HG03460 (cell line): ENCODE data around the gene FMNL2.
A peak's percentile ranks its signal among the peaks of the same experiment; 100 is the strongest.

Experiments
- ATAC-seq: cut with Tn5 transposase; IDR thresholded peaks from one replicate; pipeline ENCODE4 v1.9.1; 2021; ENCODE audit not compliant: unreplicated experiment

The FMNL2 gene

DNA sequence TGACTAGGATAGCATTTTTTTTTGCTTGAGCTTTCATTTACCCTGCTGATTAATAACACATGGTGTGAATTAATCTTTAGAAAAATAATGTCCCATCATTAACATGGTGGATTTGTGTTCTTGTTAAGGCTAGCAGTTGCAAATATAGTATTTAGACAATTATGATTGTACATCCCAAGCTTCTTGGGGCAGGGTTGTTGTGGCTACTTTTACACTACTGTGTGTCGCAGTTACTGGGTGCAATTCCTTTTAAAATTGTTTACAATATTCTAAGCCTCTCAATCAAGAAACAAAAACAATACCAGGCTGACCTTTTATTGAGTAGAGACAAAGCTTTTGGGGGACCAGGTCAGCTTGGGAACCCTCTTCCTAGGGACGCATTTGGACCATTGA lies 2.5 kb downstream of the FMNL2 start:
- ATAC-seq: no peak

DNA sequence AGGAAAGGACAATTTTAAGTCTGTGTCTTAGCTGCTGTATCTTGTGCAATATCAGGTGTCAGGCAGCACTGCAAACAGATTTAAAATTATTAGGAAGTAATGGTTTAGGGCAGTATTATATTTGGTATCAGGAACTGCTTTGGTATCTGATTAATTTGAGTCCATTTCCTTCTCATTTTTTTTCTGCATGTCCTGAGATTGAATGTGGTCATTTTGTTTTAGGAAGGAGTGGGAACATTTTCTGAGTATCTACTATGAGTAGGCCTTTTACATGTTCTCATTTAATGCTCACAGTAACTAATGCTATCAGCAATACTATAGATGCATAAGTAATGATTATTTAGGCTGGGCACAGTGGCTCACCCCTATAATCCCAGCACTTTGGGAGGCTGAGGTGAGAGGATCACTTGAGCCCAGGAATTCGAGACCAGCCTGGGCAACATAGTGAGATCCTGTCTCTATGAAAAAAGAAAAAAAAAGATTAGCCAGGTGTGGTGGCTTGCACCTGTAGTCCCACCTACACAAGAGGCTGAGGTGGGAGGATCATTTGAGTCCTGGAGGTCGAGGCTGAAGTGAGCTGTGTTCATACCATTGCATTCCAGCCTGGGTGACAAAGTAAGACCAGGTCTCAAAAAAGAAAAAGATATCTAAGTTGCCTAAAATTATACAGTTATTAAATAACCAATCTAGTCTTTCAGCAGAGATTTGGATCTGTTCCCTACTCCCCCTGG lies 4.7 kb downstream of the FMNL2 start:
- no peak for ATAC-seq

- ATAC-seq: no peak
Measured at GRCh38 chr2:152342259-152343046, 7.5 kb downstream of the FMNL2 start.

DNA sequence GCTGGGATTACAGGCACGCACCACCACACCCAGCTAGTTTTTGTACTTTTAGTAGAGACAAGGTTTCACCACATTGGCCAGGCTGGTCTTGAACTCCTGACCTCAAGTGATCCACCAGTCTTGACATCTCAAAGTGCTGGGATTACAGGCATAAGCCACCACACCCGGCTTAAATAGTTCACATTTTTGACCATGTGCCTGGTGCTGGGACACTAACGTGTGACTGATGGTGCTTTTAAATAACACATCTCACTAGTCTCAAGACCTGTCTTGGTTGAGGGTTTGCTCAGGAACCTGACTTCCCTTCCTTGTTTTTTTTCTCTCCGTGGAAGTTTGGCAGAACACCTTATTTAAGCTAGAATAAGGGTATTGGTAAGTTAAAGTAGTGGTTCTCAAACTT lies 8.5 kb downstream of the FMNL2 start:
- no peak for ATAC-seq

DNA sequence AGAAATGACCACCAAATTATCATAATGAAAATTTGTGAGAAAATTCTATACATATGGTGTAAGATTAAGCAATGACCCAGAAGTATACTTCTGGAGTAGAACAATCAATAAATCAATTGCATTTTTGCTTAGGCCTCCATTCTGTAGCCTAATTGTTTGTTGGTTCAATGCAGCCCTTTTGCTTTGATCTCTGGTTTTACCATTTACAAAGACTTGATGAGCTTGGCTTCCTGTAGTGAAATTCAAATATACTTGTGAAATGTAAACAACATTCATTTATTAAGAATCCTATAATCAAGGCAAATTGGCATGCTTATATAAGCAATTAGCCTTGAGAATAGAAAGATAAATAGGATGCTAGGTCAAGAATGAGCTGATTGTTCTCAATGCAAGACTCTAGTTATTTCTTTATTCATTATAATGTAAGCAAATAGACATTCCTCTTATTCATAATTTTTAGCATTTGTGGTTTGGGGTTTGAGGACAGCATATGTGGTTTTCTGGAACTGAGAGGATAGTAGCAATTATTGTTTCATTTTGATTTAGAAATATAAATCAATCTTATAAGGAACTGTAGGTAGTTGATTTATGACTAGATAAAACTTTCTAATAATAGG lies 9.7 kb downstream of the FMNL2 start:
- no peak for ATAC-seq

DNA sequence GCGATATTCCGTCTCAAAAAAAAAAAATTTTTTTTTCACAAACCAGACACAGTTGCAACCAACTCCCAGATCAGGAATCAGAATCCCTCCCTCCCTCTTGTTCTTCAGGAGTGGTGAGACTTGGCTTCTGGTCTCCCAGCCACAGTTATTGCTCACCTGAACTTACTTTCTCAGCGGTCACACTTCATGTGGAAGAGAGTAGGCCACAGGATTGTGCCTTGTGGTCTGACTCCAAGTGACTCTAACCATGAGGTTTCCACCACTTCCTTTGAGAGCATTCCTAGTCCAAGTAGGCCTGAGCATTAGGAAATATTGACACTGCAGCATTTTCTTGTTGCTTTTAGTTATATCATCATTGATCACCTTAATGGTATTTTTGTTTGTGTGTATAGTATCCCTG lies 12.1 kb downstream of the FMNL2 start:
- ATAC-seq: no peak

GRCh38 chr2:152348388-152348787 lies 13.4 kb downstream of the FMNL2 start:
- no peak for ATAC-seq

- ATAC-seq: no peak
Measured at GRCh38 chr2:152349416-152349815, 14.4 kb downstream of the FMNL2 start.

DNA sequence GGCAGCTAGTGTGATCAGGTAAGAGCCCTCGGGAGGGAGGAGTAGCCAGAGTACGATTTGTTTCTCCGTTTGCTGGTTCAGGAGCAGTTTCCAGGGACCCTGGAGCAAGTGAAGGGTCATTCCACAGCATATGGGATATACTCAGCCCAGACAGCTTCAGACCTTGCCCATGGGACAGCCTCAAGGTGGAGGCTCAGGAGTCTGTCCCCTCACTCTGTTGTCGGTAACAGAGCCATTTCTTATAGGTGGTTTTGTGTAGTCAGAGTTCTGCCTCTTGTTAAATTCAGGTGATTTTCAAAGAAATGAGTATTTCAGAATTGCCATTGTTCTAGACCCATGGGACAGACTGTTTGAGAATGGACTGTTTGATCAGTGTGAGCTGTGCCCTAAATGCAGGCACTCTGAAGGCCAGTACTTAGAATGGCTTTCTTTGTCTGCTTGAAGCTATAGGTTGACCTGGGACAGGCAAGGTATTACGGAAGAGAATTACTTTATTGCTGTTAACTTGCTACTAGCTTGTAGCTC lies 15.2 kb downstream of the FMNL2 start:
- ATAC-seq: no peak

DNA sequence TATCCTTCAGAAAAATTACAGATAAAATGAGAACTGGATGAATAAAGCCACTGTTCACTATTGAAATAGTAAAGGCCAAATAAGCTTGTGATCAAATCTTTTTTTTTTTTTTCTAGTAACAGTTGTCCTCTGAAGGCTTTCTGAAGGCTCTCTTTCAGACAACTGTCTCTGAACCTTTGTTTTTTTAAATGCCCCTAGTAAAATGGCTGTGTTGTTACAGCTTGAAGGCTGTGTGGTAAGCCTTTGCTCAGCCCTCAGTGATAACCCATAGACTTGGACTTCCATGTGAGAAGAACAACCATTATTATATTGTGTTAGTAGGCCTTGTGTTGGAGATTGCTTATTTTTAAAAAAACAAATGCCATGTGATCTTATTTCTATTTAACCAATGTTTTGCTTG lies 17.6 kb downstream of the FMNL2 start:
- no peak for ATAC-seq

- ATAC-seq: no peak
Measured at GRCh38 chr2:152353364-152353763, 18.4 kb downstream of the FMNL2 start.

DNA sequence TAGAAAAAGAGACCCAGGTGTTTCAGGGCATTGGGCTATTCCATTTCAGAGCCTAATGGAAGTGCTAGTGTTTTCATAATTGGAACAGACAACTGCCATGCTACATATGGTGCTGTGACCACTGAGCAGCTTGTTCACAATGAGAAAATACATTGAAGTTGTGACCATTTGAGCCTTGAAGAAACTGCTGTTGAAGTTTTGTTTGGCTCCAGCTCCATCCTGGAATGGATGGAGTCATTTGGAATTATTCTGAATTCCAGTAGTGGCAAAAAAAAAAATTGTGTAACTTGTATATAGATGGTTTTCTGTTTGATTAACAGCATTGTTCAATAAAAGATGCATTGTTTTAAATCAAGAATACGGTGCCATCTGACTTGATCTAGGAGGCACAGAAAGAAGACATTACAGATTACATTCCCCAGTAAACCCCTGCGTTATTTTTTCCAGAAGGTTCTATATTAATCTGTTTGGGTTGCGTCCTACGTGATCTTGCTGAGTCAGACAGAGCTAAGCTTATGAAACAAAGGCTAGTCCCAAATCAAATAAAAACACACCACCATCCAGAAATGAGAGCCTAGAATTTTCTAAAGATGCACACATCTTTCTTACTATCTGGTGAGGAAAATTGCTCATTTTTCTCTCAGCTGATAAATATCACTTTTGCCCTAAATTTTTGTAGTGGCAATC lies 19.2 kb downstream of the FMNL2 start:
- ATAC-seq: no peak

- no peak for ATAC-seq
Measured at GRCh38 chr2:152354909-152355308, 19.9 kb downstream of the FMNL2 start.

DNA sequence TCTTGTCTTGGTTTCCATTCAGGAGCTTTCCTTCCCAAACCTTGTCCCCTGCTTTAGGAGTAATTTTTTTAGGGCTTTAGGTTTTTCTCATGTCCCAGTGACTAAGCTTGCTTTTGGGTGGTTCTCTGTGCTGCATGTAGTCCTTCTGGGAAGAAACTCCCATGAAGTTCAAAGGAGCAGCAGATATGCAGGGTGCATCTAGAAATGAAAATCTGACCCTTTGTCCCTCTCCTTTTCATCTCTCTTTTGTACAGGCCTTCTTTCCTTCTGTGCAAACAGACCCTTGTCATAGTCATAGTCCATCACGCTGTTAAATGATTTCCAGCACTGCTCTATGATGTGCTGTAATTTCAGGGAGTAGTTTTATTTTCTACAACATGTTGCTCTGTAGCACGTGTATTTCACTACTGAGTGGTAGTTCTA lies 20.4 kb downstream of the FMNL2 start:
- no peak for ATAC-seq

- ATAC-seq: no peak
Measured at GRCh38 chr2:152359573-152360363, 24.8 kb downstream of the FMNL2 start.

DNA sequence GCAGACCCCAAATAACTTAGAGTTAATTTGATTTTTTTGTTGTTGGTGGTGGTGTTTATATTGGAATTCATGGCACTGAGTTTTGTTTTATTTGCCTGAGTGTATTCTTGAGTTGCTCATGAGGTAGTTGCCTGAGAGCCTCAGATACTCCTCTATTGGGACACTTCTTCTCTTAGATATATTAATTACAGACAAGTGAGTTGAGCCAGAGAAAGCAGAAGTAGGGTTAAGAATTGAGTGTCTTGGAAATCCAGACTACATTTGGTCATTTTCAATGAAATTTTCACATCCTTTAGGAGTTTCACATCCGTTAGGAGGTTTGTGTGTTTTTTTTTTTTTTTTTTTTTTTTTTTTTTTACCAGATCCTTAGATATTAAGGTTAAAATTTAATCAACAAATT lies 29.0 kb downstream of the FMNL2 start:
- ATAC-seq: no peak

DNA sequence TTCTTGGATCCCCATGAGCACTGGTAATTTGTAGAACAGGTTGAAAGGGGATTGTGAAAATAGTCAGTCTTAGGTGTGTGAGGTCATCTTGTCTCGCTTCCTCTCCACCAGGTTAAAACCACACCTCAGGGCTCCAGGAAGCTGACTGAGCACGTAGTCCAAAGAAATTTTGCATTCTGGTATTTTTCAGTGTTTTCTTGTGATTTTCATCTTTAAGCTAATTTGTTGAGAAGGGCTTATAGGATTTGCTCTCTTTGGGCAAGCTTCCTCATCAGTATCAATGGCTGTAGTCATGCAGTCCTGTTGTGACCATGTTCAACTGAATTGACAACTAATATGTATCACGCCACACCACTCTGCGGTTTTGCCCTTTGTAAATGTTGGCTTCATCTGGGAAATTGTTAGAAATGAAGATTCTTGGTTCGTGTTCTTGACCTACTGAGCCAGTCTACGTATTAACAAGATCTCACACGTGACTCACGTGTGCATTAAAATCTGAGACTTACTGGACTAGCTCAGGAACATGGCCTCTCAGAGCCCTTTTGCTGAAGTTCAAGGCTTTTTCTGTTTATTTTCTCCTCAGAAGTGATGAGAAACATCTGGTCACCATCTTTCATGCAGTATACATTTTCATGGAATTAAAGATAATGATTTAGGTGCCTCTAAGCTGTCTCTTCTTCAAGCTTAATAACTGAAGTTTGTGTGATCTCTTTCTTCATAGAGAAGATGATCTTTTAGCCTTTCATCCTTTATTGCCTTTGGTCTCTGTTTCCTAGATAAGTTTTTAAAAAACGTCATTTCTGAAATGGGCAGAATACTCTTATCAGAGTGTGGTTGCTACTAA lies 32.8 kb downstream of the FMNL2 start:
- ATAC-seq: peak; percentile 84

GRCh38 chr2:152369176-152369860 lies 34.3 kb downstream of the FMNL2 start:
- ATAC-seq: no peak

DNA sequence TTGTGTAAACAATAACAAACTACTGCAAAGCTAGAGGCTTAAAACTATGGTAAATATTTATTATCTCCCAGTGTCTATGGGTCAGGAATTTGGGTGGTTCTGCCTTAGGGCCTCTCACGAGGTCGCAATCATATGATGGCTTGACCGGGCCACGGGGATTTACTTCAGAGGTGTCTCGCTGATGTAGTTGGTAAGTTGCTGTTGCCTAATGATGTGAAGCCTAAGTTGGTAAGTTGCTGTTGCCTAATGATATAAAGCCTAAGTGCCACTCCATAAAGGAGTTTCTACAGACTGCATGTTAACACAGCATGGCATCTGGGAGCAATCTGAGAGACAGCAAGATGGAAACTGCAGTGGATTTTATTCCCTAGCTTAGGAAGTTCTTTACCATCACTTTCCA lies 35.8 kb downstream of the FMNL2 start:
- ATAC-seq: no peak
